GM19035 (cell line): ENCODE measurements around the gene CPOX.
A peak's percentile ranks its signal among the peaks of the same experiment; 100 is the strongest.

Source experiments
- ATAC-seq: cut with Tn5 transposase; IDR thresholded peaks from one replicate; pipeline ENCODE4 v1.9.1; 2021; ENCODE audit not compliant: unreplicated experiment

The CPOX gene

GRCh38 chr3:98596541-98597500 lies 3.4 kb upstream of the CPOX start:
- no peak for ATAC-seq

DNA sequence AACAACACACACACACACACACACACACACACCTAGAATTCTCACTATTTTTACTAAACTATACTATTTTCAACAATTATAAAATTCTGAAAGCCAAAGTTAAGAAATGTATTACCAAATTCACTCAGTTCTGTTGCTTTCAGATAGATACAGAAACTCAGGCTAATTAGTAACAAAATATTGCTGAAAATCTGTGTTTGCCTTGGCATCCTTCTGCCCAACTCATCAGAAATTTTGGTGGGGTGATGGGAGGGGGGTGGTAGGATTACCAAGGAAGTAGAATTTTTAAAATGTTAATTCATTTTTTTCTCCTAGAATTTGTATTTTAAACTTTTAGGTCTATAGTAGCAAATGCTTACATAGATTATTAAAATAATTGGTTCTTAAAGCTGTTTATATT lies 2.7 kb upstream of the CPOX start:
- no peak for ATAC-seq

- ATAC-seq: no peak
These were observed 1.4 kb upstream of the CPOX start for GRCh38 chr3:98594628-98595324.

DNA sequence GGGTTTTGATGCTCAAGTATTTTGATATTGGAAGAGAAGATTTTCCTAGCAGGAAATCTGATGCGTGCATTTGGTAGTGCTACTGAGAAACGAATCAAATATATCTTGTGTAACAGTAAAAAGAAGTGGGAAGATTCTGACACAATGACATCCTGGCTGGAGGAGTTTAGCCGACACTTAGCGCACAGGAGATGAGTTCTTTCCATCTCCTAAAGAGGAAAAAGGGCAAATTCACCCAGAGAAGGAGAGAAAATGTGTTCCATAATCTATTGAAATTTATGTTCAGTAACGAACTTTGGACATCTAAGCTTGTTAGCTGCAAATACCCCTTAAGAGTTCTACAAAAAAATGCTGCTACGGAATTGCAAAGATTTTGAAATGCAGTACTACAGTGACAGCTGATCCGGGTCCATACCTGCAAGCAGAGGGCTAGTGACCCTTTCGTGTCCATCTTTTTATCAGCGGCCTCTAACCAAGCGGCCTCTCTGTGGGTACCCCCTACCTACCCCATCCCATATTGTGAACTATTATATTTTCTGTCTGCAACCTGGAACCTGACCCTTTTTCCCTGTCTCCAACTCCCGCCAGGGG lies 971 bp downstream of the CPOX start:
- ATAC-seq: no peak

DNA sequence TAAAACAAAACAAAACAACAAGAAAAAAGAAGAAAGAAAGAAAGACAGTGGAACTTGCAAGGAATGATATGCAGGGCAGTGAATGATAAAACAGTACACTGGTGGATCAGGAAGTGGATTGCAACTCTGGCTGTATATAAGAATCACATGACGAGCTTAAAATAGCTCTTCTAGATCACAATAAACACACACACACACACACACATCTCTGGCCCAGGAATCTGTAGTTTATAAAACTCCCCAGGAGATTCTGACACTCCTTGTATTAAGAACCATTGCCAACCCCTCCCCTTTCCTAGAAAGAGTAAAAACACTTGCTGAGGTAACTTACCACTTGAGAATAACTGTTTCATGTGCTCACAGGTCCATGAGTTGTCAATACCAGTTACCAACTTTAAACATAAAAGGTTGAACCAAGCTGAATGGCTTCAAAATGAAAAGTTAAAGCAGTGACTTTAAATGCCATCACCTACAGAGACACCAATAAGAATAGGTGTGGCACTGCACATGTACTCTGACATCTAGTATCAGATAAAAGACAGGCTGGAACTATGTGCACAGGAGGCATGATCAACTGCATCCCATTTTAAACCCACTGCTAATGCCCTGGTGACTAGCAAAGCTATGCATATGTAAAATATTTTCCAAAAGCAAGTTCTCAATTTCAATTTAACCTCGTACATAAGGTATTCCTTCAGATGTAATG lies 3.9 kb downstream of the CPOX start:
- ATAC-seq: no peak

GRCh38 chr3:98588065-98588464 lies 5.3 kb downstream of the CPOX start:
- no peak for ATAC-seq

GRCh38 chr3:98587654-98588053 lies 5.8 kb downstream of the CPOX start:
- no peak for ATAC-seq

- no peak for ATAC-seq
These were observed 8.9 kb downstream of the CPOX start for GRCh38 chr3:98584547-98584946.

DNA sequence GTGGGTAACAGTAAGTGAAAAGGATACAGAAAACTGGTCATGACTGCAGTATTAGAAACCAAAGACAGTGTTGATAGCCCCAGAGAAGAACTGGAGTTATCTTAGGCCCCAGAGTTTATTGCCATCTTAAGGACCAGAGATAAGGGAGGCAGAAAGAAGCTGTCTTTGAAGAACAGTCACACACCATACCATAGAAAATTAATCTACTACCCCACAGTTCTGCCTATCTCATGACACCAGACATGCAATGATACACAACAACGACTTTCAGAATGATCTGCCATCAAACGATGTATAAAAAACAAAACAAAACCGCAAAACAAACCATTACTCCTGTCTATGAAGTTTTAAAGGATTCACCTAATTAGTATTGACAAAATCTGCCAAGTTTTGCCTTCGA lies 9.6 kb downstream of the CPOX start:
- no peak for ATAC-seq

- ATAC-seq: no peak
These were observed 11.4 kb downstream of the CPOX start for GRCh38 chr3:98582042-98582441.

GRCh38 chr3:98581474-98581873 lies 11.9 kb downstream of the CPOX start:
- no peak for ATAC-seq

DNA sequence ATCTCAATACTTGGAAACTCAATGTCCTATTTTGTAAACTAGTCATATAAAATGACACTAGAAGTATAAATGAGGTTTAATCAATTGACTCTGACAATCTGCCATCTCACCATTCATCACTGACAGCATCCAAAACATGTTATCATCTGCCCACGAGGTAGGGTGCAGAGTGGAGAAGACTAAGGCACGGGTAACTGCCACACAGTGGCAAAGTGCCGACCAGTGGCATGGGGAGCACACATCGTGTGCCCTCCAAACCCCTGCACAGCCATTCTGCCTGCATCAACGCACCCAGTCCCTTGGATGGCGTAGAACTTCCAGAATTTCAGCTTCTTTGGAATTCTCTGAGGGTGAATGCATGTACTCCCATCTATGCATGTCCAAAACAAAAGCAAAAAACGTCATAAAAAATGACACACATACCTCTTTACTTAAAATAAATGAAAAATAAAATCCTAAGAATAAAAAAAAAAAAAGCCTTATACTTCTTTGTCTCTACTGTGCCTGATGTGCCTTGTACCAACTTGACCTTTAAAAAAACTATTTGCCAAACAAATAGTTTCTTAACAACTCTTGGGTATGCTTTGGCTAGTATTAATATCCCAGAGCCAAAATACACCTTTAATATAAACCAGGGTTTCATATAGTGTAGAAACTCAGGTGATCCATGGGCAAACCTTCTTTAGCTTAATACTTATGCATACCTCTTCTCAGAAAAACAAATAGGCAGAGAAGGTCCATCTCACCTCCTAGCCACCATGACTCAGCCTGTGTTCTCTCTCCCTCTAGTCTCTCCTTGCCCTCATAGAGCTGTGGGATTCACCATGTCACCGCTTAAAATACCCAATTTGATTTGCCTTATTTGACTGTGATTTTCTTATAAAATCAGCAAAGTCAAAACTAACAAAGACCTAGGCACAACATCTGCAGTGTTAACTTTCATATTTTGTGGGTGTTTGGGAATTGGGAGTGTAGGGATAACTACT lies 12.7 kb downstream of the CPOX start:
- no peak for ATAC-seq

GRCh38 chr3:98577178-98577895 lies 16.1 kb downstream of the CPOX start:
- ATAC-seq: no peak

- no peak for ATAC-seq
These were observed 19.3 kb downstream of the CPOX start for GRCh38 chr3:98574132-98574531.

DNA sequence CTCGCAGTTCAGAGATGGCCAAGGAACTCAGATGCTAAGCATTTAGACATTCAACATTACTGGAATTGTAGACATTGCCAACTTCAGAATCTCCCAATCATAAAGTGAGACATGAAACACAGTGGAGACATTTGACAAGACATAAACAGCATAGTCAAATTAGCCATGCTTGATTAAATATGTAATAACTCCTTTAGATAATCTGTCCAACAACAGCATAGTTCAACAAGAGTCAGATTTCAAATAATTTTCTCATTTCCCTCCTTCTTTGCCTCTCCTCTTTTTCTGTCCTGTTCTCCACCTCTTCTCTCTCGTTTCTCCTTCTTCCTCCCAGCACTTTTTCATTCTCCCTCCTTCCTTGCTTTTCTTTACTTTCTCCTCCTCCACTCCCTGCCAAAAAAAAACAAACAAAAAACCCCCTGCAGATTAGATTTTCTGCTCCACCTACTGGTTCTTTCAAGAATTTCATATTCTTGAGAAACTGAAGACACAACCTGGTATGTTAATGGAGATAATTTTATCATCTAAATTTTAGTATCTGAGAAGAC lies 20.2 kb downstream of the CPOX start:
- ATAC-seq: peak; percentile 52

GRCh38 chr3:98568402-98568801 lies 25.0 kb downstream of the CPOX start:
- no peak for ATAC-seq

DNA sequence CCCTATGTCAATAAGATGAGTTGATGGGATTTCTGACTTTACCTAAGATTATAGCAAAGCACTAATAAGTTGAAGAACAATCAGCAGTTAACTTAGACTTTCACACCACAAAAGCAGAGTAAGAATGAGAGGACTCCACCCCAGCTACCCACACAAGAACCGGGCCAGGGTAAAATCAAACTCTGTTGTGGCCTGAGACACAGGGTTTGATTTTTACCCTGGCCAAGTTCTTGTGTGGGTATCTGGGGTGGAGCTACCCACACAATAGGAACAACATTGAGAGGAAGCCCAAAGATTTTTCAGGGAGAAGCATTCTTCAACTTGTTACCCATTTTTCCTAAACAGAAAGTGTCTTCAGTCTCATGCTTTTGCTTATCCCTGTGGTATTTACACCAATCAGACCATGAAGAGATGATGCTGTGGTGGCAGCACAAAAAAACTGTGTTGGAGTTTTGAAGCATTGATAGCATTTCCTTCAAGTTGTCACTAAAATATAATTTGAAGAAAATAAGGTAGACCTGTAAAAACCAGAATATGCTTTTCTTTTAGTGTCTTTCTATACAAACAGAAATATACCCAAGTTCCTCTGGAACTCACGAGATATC lies 25.6 kb downstream of the CPOX start:
- ATAC-seq: peak; percentile 18

GRCh38 chr3:98565843-98566242 lies 27.6 kb downstream of the CPOX start:
- ATAC-seq: no peak

DNA sequence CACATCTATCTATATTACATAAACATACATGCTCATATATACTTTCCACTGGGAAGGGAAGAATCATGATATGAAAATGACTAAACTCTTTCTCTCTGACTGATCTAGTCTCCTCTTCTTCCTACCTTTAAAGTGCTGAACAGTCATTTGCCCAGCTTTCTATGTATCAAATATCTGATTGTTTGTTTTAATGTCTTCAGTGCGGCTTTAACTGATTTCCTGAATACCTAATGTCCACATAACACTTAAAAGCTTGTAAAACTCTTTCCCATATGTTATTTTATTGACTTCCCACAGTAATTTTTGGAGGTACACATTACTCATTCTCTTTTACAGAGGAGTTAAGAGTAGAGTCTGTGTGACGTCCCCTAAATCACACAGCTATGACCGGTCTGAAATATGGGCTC lies 28.2 kb downstream of the CPOX start:
- no peak for ATAC-seq
